Type B pancreatic cell (in vitro differentiated cells): Measurements from ENCODE around the gene GPRC5C. TPM values are rescaled to one million over a fixed set of nuclear protein-coding genes. Genes with fewer than 3 reads are reported as not detected.

Source experiments
- DNase-seq: peaks from one replicate; pipeline ENCODE4 v3.0.0; 2021; ENCODE audit warnings: mixed read lengths; ENCODE audit not compliant: unreplicated experiment; ENCODE audit errors: extremely low spot score
- H3K27ac Mint-ChIP-seq: 2 replicates; pipeline ENCODE4 v1.8.0; 2021; ENCODE audit warnings: mild to moderate bottlenecking, mixed read lengths
- H3K27me3 Mint-ChIP-seq: 2 replicates; pipeline ENCODE4 v1.8.0; 2021; ENCODE audit warnings: mixed read lengths
- H3K36me3 Mint-ChIP-seq: 2 replicates; pipeline ENCODE4 v1.8.0; 2021; ENCODE audit warnings: mixed read lengths
- H3K4me1 Mint-ChIP-seq: one replicate; pipeline ENCODE4 v1.8.0; 2021; ENCODE audit warnings: mixed read lengths; ENCODE audit not compliant: unreplicated experiment
- H3K4me3 Mint-ChIP-seq: 2 replicates; pipeline ENCODE4 v1.8.0; 2021; ENCODE audit warnings: mild to moderate bottlenecking, mixed read lengths
- H3K9me3 Mint-ChIP-seq: 2 replicates; pipeline ENCODE4 v1.8.0; 2021; ENCODE audit warnings: mixed read lengths
- total RNA-seq: library from RNA; stranded (reverse); gene quantifications from 2 replicates; pipeline ENCODE4 v1.2.1, GENCODE V29; 2021; ENCODE audit warnings: low replicate concordance
- TF ChIP-seq, protein P1 (sequence below): fragments of 200-600 bp; sonication (generic); conservative IDR thresholded peaks from 2 replicates; pipeline ENCODE4 v1.5.0; 2021; ENCODE audit warnings: antibody characterized with exemption, mild to moderate bottlenecking

Gene GPRC5C
- total RNA-seq, 1 donor from 2014 or later: 64.3 TPM

DNA sequence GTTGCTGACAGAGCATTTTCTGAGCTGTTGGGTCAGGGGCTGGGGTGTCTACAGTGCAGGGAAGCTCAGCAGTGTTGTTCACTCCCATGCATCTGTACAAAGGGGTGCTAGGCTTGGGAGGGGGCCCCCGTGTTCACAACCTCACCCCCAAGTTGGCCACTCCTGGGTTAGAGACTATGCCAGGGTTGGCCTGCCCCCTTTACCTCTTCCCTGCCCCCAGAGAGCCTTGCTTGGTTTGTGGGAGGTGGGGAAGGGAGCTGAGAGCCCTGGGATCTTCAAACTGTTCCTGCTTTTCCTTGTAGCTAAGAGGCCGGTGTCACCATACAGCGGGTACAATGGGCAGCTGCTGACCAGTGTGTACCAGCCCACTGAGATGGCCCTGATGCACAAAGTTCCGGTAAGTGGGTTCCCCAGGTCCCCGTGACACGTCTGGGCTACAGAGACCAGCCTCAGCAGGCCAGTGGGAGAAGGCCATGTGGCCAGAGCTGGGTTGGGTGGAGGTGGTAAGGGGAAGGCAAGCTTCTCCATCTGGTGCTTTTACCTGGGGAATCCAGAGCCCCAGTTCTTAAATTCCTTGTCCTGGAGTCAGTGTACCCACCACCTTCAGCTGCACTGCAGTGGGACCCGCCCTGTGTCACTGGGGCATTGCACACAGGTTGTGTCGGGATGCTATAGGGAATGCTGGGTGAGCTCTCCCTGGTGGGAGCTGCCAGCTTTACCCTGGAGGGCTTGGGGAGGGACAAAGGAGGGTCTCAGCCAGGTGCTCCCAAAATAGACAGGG lies 11.8 kb downstream of the GPRC5C start:
- Mint-ChIP-seq H3K4me1 (peaks cover 8% of the 10 kb centered on the region), H3K27me3 (no peaks in the 10 kb centered on the region), H3K4me3 (no peak overlapping the region), H3K9me3 (no peaks in the 10 kb centered on the region), H3K27ac (no peak overlapping the region), H3K36me3 (peaks cover 10% of the 10 kb centered on the region)
- DNase-seq: no peak
- TF ChIP-seq, protein P1, sequence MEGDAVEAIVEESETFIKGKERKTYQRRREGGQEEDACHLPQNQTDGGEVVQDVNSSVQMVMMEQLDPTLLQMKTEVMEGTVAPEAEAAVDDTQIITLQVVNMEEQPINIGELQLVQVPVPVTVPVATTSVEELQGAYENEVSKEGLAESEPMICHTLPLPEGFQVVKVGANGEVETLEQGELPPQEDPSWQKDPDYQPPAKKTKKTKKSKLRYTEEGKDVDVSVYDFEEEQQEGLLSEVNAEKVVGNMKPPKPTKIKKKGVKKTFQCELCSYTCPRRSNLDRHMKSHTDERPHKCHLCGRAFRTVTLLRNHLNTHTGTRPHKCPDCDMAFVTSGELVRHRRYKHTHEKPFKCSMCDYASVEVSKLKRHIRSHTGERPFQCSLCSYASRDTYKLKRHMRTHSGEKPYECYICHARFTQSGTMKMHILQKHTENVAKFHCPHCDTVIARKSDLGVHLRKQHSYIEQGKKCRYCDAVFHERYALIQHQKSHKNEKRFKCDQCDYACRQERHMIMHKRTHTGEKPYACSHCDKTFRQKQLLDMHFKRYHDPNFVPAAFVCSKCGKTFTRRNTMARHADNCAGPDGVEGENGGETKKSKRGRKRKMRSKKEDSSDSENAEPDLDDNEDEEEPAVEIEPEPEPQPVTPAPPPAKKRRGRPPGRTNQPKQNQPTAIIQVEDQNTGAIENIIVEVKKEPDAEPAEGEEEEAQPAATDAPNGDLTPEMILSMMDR: no peak

DNA sequence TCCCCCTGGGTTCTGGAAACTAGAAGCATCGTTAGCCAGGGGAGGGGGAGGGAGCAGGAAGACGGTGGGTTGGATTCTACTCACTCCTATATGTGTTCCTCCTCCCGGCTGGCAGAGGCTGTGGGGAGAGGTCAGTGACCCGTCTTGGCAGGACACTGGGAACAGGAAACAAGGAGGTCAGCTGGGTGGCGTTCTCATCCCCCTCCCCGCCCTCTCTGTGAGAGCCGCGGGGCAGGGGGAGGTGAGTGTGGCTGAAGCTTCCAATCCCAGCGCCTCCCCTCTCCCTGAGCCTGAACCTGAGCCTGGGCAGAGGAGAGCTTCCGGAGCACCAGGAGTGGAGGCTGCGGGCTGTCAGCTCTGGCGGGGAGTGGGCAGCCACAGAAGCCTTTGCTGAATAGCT lies 12.5 kb downstream of the GPRC5C start:
- no peaks in the 10 kb centered on the region for H3K9me3 Mint-ChIP-seq
- TF ChIP-seq, protein P1: no peak
- no peak overlapping the region for H3K4me3 Mint-ChIP-seq
- peaks cover 10% of the 10 kb centered on the region for H3K36me3 Mint-ChIP-seq
- no peaks in the 10 kb centered on the region for H3K27me3 Mint-ChIP-seq
- peaks cover 8% of the 10 kb centered on the region for H3K4me1 Mint-ChIP-seq
- no peak overlapping the region for H3K27ac Mint-ChIP-seq
- no peak for DNase-seq

DNA sequence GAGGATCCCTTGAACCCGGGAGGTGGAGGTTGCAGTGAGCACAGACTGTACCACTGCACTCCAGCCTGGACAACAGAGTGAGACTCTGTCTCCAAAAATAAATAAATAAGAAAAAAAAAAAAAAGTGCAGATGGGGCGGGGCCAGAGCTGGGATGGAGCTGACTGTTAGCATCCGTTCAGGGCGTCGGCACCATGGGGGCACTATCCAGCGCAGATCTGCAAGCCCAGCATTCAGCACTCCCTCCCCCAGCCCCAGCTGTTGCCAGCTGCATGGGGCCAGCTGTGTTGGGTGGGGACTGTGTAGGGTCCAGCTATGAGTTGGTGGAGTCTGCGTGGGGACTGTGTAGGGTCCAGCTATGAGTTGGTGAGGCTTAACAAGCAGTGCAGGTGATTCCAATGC lies 13.3 kb downstream of the GPRC5C start:
- Mint-ChIP-seq H3K36me3 (peaks cover 7% of the 10 kb centered on the region), H3K4me1 (peaks cover 8% of the 10 kb centered on the region), H3K27ac (no peak overlapping the region), H3K4me3 (no peak overlapping the region), H3K27me3 (no peaks in the 10 kb centered on the region), H3K9me3 (no peaks in the 10 kb centered on the region)
- TF ChIP-seq, protein P1: no peak
- DNase-seq: no peak

DNA sequence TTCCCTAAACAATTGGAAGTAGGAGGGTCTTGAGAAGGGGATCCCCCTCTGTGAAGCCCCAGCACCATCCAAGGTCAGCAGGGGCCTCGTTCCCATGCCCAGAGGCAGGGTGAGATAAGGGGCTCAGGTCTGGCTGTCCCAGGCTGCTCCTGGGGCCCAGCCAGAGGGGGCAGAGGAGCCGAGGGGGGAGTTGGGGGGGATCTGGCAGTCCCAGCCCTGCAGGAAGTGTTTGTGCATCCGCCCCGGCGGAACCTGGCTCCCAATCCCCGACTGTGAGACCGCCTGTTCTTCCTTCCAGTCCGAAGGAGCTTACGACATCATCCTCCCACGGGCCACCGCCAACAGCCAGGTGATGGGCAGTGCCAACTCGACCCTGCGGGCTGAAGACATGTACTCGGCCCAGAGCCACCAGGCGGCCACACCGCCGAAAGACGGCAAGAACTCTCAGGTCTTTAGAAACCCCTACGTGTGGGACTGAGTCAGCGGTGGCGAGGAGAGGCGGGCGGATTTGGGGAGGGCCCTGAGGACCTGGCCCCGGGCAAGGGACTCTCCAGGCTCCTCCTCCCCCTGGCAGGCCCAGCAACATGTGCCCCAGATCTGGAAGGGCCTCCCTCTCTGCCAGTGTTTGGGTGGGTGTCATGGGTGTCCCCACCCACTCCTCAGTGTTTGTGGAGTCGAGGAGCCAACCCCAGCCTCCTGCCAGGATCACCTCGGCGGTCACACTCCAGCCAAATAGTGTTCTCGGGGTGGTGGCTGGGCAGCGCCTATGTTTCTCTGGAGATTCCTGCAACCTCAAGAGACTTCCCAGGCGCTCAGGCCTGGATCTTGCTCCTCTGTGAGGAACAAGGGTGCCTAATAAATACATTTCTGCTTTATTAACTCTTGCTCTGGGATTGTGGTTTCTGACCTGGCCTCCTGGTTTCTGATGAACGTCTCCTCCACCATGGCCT lies 14.9 kb downstream of the GPRC5C start:
- DNase-seq: no peak
- Mint-ChIP-seq H3K36me3 (peaks cover 3% of the 10 kb centered on the region), H3K27me3 (peaks cover 5% of the 10 kb centered on the region), H3K4me3 (no peak overlapping the region), H3K4me1 (peaks cover 14% of the 10 kb centered on the region), H3K27ac (no peak overlapping the region), H3K9me3 (no peaks in the 10 kb centered on the region)
- TF ChIP-seq, protein P1: no peak

DNA sequence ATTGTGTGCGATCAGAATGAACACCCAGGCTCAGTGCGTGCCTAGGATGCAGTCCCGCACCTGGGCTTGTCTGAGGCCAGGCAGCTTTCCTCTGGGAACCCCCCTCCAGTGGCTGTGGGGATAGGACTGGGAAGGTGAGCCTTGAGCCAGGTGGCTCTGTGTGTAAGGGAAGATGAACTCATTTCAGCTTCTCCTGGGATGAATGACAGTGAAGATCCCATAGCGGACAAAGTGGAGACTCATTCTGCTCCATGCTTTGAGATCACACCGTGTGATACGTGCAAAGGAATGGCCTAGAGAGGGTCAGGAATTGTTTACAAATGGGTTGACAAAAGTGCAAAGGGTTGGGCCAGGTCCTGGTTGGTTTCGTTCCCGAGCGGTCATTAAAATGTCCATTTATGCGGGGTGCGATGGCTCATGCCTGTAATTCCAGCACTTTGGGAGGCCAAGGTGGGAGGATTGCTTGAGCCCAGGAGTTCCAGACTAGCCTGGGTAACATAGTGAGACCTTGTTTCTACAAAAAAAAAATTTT lies 15.8 kb downstream of the GPRC5C start:
- Mint-ChIP-seq H3K27me3 (peaks cover 7% of the 10 kb centered on the region), H3K27ac (no peak overlapping the region), H3K4me1 (peaks cover 17% of the 10 kb centered on the region), H3K4me3 (no peak overlapping the region), H3K9me3 (no peaks in the 10 kb centered on the region), H3K36me3 (no peaks in the 10 kb centered on the region)
- TF ChIP-seq, protein P1: no peak
- DNase-seq: no peak
